Calu3 (cell line): ENCODE results near the gene LYL1. TPM values are rescaled to one million over a fixed set of nuclear protein-coding genes. Genes with fewer than 3 reads are reported as not detected.

Source experiments
- Bru-seq: library from RNA; stranded (reverse); fragments of 400-500 nt; gene quantifications from one replicate; lab custom pipeline; 2021; lab: Mats Ljungman, UMichigan
- BruChase-seq, 2 experiments: library from RNA; stranded (reverse); fragments of 400-500 nt; gene quantifications; one replicate each; lab custom pipeline; 2021; lab: Mats Ljungman, UMichigan
- BruUV-seq: library from RNA; stranded (reverse); fragments of 400-500 nt; replicated peaks from 2 replicates; lab custom pipeline; 2021; lab: Mats Ljungman, UMichigan
- CTCF ChIA-PET: fragments of 300-600 bp; sonication (Branson Sonifier 250); formaldehyde crosslinking; loops from one replicate; lab custom pipeline; 2022; ENCODE audit warnings: antibody characterized with exemption; lab: Charles Lee
- DNase-seq: peaks from one replicate; pipeline ENCODE4 v3.0.0; 2022
- H3K27ac Mint-ChIP-seq: one replicate; pipeline ENCODE4 v1.8.0; 2022; ENCODE audit warnings: mixed read lengths; ENCODE audit not compliant: unreplicated experiment
- H3K27me3 Mint-ChIP-seq: one replicate; pipeline ENCODE4 v1.8.0; 2022; ENCODE audit warnings: mixed read lengths; ENCODE audit not compliant: unreplicated experiment
- H3K36me3 Mint-ChIP-seq: one replicate; pipeline ENCODE4 v1.8.0; 2022; ENCODE audit warnings: mild to moderate bottlenecking, moderate library complexity, mixed read lengths; ENCODE audit not compliant: insufficient read depth, unreplicated experiment
- H3K4me1 Mint-ChIP-seq: one replicate; pipeline ENCODE4 v1.8.0; 2022; ENCODE audit warnings: mild to moderate bottlenecking, low read depth, mixed read lengths; ENCODE audit not compliant: unreplicated experiment
- H3K4me3 Mint-ChIP-seq: one replicate; pipeline ENCODE4 v1.8.0; 2022; ENCODE audit warnings: mild to moderate bottlenecking, low read depth, moderate library complexity, mixed read lengths; ENCODE audit not compliant: unreplicated experiment
- H3K9me3 Mint-ChIP-seq: one replicate; pipeline ENCODE4 v1.8.0; 2022; ENCODE audit warnings: low read depth, mixed read lengths; ENCODE audit not compliant: unreplicated experiment
- intact Hi-C: fragments of 100-400 bp; cut with micrococcal nuclease; formaldehyde crosslinking; loops from one replicate; pipeline ENCODE4 v1.10.0; 2022; ENCODE audit not compliant: unreplicated experiment
- long read RNA-seq: library from polyadenylated mRNA; stranded (forward); transcript quantifications from one replicate; pipeline ENCODE4 v2.0.0, GENCODE V29; 2022
- total RNA-seq: library from RNA; stranded (reverse); gene quantifications from 2 replicates; pipeline ENCODE4 v1.2.3, GENCODE V29; 2022
- TF ChIP-seq, protein P1 (sequence below): fragments of 200-600 bp; IDR thresholded peaks from one replicate; pipeline ENCODE4 v1.8.0; 2022; ENCODE audit warnings: antibody characterized with exemption; ENCODE audit not compliant: unreplicated experiment

Gene LYL1
- 0.32 TPM in 1 of 2 replicates, not detected in the other for total RNA-seq
- percentile 17 among the genes with signal in this experiment for Bru-seq, nascent RNA
- percentile 12 among the genes with signal in this experiment for BruChase-seq, experiment 1, labeled RNA remaining after a 6-hour chase
- BruChase-seq, experiment 2, labeled RNA remaining after a 2-hour chase = not detected
- long read RNA-seq = 0 reads

- BruUV-seq = no TSS peak
- no peaks in the 10 kb centered on the region for H3K9me3 Mint-ChIP-seq
- peaks cover 27% of the 10 kb centered on the region for H3K36me3 Mint-ChIP-seq
- CTCF ChIA-PET = interaction anchor here (0.6 kb wide), 1 partner anchor 134 kb away, joined by 4 read pairs; no protein-coding TSS in a partner anchor
- DNase-seq = peak; percentile 24
- H3K27me3 Mint-ChIP-seq = no peaks in the 10 kb centered on the region
- intact Hi-C loops = loop anchor here (5.0 kb wide), 1 partner anchor 159 kb away; no protein-coding TSS in a partner anchor
- H3K27ac Mint-ChIP-seq = no peak within 1 kb of the TSS
- H3K4me3 Mint-ChIP-seq = peak within 1 kb of the TSS; percentile 41
- TF ChIP-seq, protein P1, sequence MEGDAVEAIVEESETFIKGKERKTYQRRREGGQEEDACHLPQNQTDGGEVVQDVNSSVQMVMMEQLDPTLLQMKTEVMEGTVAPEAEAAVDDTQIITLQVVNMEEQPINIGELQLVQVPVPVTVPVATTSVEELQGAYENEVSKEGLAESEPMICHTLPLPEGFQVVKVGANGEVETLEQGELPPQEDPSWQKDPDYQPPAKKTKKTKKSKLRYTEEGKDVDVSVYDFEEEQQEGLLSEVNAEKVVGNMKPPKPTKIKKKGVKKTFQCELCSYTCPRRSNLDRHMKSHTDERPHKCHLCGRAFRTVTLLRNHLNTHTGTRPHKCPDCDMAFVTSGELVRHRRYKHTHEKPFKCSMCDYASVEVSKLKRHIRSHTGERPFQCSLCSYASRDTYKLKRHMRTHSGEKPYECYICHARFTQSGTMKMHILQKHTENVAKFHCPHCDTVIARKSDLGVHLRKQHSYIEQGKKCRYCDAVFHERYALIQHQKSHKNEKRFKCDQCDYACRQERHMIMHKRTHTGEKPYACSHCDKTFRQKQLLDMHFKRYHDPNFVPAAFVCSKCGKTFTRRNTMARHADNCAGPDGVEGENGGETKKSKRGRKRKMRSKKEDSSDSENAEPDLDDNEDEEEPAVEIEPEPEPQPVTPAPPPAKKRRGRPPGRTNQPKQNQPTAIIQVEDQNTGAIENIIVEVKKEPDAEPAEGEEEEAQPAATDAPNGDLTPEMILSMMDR = no peak
- no peaks in the 10 kb centered on the region for H3K4me1 Mint-ChIP-seq
These were observed at the start of gene LYL1 for GRCh38 chr19:13102666-13103580. TSS of gene LYL1 (minus strand) at chr19:13102858. CDS start at chr19:13101171, 1,687 bp downstream.

DNA sequence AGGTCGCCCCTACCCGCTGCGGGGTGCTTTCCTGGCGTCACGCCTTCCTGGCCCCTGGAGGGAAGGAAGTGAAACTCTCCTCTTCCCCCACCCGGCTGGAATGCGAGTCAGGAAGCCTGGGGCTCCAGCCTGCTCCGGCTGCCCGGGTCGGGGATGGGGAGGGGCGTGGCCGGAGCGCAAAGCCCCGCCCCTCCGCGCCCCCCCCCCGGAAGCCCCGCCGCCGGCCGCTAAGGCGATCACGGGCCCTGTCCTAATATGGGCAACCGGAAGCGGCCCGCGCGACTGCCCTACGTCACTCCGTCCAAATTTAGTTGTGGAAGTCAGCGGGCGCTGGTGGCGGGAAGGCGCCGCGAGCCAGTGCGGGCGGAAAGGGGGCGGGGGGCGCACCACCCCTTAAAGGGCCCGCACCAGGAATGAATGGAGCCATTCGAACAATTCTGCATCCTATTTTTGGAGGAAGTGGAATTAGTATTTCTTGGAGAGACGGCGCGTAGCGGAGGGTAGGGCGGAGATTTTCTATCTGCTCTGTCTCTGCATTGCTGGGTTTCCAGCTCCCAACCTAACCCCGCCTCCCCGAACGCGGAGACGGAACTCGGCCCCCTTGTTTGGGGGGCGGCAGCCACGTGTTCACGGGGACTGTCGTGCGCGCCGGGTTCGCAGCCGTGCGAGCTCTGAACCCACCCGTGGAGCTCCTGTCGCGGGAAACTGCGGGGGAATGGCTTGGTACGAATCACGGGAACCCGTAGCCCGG lies 49.1 kb upstream of the LYL1 start:
- CTCF ChIA-PET = interaction anchor here (1.5 kb wide), 1 partner anchor 11 kb away, joined by 5 read pairs; no protein-coding TSS in a partner anchor
- intact Hi-C loops = no loop called here
- TF ChIP-seq, protein P1 = no peak
- H3K9me3 Mint-ChIP-seq = no peaks in the 10 kb centered on the region
- peaks cover 19% of the 10 kb centered on the region for H3K4me1 Mint-ChIP-seq
- peaks cover 91% of the 10 kb centered on the region for H3K36me3 Mint-ChIP-seq
- peak overlapping the region; percentile 100 for H3K27ac Mint-ChIP-seq
- peak overlapping the region; percentile 94 for H3K4me3 Mint-ChIP-seq
- DNase-seq = peak; percentile 93
- peaks cover 15% of the 10 kb centered on the region for H3K27me3 Mint-ChIP-seq
- no TSS peak for BruUV-seq

GRCh38 chr19:13150931-13151604 lies 48.4 kb upstream of the LYL1 start:
- Mint-ChIP-seq H3K9me3 (no peaks in the 10 kb centered on the region), H3K27ac (peak overlapping the region; percentile 100), H3K36me3 (peaks cover 92% of the 10 kb centered on the region), H3K4me3 (peak overlapping the region; percentile 94), H3K27me3 (peaks cover 15% of the 10 kb centered on the region), H3K4me1 (peaks cover 17% of the 10 kb centered on the region)
- CTCF ChIA-PET = interaction anchor here (1.4 kb wide), 1 partner anchor 12 kb away, joined by 8 read pairs; no protein-coding TSS in a partner anchor
- DNase-seq = no peak
- intact Hi-C loops = no loop called here
- TF ChIP-seq, protein P1 = no peak
- BruUV-seq = TSS peak; percentile 51
